Measurements from ENCODE around the gene IL20RA.

DNA sequence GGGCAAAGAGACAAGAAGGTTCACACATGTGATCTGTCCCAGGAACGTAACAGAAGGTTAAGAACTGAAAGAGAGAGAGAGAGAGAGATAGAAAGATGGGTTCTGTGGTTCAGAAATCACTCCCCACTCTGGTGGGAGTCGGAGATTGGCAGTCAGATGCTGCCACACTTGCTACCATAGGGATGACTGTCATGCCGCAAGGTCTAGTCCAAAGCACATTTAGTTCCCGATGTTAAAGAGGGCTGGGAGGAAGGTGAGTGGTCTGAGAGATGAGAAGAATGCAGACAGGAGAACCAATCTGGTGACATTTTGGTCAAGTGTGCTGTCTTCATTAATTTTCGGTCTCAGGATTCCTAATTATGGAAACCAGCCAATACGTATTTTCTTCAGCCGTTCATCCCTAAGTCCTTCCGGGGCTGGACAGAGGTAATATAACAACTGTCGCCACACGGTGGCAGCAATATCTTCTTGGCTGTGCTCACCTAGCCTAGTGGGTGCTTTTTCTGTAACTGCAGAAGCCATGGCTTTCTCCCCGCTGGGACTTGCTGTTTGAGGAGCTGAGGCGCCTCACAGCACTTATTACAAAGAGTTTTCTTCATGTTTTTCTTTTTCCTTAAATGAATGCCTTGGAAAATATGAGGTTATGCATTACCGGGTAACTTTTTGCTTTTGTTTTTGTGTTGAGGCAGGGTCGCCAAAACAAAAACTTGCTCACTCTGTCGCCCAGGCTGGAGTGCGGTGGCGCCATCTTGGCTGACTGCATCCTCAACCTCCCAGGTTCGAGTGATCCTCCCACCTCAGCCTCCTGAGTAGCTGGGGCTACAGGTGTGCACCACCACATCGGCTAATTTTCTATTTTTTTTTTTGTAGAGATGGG, 76.7 kb downstream of the IL20RA start:
- TF ChIP-seq EP300 (IDR thresholded peaks at IDR 0.05; ENCODE audit: borderline replicate concordance in 1 of 2, low read depth in 1 of 2, low read length in 1 of 2) = no peak
- TF ChIP-seq, protein P1, sequence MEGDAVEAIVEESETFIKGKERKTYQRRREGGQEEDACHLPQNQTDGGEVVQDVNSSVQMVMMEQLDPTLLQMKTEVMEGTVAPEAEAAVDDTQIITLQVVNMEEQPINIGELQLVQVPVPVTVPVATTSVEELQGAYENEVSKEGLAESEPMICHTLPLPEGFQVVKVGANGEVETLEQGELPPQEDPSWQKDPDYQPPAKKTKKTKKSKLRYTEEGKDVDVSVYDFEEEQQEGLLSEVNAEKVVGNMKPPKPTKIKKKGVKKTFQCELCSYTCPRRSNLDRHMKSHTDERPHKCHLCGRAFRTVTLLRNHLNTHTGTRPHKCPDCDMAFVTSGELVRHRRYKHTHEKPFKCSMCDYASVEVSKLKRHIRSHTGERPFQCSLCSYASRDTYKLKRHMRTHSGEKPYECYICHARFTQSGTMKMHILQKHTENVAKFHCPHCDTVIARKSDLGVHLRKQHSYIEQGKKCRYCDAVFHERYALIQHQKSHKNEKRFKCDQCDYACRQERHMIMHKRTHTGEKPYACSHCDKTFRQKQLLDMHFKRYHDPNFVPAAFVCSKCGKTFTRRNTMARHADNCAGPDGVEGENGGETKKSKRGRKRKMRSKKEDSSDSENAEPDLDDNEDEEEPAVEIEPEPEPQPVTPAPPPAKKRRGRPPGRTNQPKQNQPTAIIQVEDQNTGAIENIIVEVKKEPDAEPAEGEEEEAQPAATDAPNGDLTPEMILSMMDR (IDR thresholded peaks at IDR 0.05) = peak; percentile 55
- no peak for TF ChIP-seq JUND (IDR thresholded peaks at IDR 0.05)
- no peak for TF ChIP-seq TAF1 (IDR thresholded peaks at IDR 0.05; ENCODE audit: borderline replicate concordance, low read depth, low read length)
- TF ChIP-seq SMC3 (IDR thresholded peaks at IDR 0.05; ENCODE audit: low read depth, low read length) = peak; percentile 62
- no peak for TF ChIP-seq POLR2AphosphoS5 (IDR thresholded peaks at IDR 0.05; ENCODE audit: low read depth, low read length)

Data from SK-N-SH (cell line).